Testis (tissue), 2 donors: ENCODE measurements around the gene SBK2.

Experiments used
- POLR2A ChIP-seq: fragments of 450-650 bp; IDR thresholded peaks from one replicate; pipeline ENCODE4 v1.6.1; 2017; ENCODE audit warnings: antibody characterized with exemption, mild to moderate bottlenecking, moderate library complexity
- TF ChIP-seq, protein P1 (sequence below), 3 experiments: fragments of 450-650 bp in 2 of 3; fragments of 200-600 bp in 1 of 3; sonication (generic) in 1 of 3; IDR thresholded peaks; one replicate each; pipeline ENCODE4 v1.5.1; 2016 to 2019; ENCODE audit warnings: antibody characterized with exemption in 3 of 3, mild to moderate bottlenecking in 2 of 3, moderate library complexity in 1 of 3

DNA sequence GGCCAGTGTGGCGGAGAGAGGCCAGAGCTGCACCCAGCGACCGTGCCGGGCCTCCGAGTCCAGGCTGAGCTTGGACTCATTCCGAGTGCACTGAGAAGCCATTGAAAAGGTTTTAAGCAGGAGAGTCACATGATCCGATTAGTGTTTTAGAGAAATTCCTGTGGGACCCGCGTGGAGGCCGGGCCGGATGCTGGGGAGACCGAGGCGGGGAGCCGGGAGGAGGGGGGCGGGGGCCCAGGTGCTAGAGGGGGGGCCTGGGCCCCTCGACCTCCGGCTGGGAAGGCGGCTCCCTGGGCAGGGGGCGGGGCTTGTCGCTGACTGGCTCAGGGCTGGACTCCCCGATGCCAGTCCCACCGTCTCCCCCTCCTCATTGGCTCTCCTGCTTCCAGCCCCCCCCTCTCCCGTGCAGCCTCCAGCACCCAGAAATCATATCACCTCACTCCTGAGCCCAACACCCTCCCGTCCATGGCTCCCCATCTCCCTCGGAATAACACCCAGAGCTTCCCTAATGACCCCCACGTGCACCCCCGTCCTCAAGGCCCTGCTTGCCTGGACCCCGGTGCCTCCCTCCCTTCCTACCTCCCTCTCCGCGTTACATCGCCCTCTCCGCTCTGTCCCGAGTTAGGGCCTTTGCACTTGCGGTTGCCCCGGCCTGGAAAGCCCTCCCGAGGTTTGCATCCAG lies 48.9 kb upstream of the SBK2 start:
- TF ChIP-seq, protein P1, sequence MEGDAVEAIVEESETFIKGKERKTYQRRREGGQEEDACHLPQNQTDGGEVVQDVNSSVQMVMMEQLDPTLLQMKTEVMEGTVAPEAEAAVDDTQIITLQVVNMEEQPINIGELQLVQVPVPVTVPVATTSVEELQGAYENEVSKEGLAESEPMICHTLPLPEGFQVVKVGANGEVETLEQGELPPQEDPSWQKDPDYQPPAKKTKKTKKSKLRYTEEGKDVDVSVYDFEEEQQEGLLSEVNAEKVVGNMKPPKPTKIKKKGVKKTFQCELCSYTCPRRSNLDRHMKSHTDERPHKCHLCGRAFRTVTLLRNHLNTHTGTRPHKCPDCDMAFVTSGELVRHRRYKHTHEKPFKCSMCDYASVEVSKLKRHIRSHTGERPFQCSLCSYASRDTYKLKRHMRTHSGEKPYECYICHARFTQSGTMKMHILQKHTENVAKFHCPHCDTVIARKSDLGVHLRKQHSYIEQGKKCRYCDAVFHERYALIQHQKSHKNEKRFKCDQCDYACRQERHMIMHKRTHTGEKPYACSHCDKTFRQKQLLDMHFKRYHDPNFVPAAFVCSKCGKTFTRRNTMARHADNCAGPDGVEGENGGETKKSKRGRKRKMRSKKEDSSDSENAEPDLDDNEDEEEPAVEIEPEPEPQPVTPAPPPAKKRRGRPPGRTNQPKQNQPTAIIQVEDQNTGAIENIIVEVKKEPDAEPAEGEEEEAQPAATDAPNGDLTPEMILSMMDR (IDR thresholded peaks at IDR 0.05) = no peak
- TF ChIP-seq POLR2A = no peak
